IPS-NIHi7 (cell line): Measurements from ENCODE around the gene ARMC12.
A peak's percentile ranks its signal among the peaks of the same experiment; 100 is the strongest.
"Not testable (repeated sequence)": the region's sequence is repeated elsewhere in the genome, so short reads cannot be mapped to it uniquely, and the experiment has no call there.

Source experiments
- DNase-seq: peaks from one replicate; pipeline ENCODE4 v3.0.0; 2012; ENCODE audit warnings: mixed read lengths; ENCODE audit errors: extremely low spot score

Gene ARMC12

GRCh38 chr6:35718911-35719381, 17.9 kb upstream of the ARMC12 start:
- no peak for DNase-seq

- no peak for DNase-seq
Measured at GRCh38 chr6:35719404-35719829, 17.4 kb upstream of the ARMC12 start.

GRCh38 chr6:35719830-35720733, 16.8 kb upstream of the ARMC12 start:
- DNase-seq = peak; percentile 38

DNA sequence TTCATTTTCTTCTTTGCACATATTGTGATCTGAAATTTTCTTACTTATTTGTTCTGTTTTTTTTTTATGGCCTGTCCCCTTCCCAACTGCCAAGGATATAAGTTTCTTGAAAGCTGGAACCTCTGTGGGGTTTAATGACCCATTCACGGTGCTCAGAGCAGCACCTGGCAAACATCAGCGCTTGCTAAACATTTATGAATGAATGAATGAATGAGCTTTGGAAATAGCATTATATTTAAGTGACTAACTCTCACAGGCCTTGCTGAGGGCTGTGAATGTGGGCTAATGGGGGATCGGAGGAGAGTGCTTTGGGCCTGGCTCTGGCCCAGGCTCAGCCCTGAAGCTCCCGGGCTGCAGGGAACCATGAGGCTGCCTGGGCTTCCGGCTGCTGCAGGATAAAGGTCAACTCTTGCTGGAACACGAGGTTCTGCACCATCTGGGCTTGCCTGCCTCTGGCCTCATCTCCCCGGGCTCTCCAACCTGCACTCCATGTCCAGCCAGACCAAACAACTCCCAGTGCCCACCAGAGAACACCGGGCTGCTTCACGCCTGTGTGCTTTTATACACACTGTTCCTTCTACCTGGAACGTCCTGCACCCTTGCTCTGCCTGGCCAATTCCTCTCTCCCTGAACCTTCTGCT, 14.6 kb upstream of the ARMC12 start:
- no peak for DNase-seq

GRCh38 chr6:35723587-35723986, 13.2 kb upstream of the ARMC12 start:
- DNase-seq = no peak

- no peak for DNase-seq
Measured at GRCh38 chr6:35724059-35724458, 12.8 kb upstream of the ARMC12 start.

DNA sequence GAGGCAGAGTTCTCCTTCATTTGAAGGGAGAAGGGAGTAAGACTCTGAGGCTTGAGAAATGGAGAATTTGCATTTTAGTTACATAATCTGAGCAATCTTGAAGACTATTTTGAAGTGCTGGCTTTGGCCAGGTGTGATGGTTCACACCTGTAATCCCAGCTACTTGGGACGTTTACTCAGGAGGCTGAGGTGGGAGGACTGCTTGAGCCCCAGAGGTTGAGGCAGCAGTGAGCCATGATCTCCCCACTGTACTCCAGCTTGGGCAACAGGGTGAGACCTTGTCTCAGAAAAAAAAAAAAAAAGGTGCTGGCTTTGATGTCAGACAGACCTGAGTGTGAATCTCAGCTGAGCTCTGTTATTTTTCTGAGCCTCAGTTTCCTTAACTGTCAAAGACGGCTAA, 12.4 kb upstream of the ARMC12 start:
- no peak for DNase-seq

- no peak for DNase-seq
Measured at GRCh38 chr6:35725081-35725708, 11.6 kb upstream of the ARMC12 start.

GRCh38 chr6:35725721-35726438, 11.0 kb upstream of the ARMC12 start:
- no peak for DNase-seq

- DNase-seq = peak; percentile 79
Measured at GRCh38 chr6:35727231-35727934, 9.4 kb upstream of the ARMC12 start.

DNA sequence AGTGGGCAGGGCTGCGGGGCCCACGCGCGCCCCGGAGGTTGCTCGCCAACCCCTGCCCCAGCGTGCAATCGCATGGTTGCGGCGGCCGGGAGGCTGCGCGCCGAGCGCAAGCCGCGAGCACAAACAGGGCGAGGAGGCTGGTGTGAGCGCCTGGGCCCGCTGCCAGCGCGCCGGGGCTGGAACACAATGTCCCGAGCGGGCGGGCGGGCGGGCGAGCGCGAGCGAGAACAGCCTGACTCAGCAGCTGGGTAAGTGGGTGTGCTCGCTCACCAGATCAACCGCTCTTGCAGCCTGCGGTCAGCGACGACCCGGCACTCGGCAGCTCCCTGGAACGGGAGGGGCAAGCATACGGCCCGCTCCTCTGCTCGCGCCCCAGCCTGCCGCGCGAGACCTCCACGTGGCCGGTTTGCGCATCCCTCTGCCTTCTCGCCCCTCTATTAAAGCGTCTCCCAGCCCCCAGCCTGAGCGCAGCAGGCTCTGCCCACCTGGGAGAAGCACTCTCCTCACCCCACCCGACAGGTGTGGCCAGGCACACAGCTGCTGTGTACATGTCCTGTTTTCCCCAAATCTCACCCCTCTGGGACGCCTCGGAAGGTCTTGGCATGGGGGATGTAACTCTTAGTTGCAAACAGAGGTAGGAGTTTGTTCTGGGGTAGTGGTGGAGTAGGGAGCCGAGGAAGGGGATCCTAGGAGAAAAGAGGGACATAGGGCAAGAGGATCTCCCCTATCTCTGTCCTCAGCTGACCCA, 8.7 kb upstream of the ARMC12 start:
- DNase-seq = peak; percentile 65

DNA sequence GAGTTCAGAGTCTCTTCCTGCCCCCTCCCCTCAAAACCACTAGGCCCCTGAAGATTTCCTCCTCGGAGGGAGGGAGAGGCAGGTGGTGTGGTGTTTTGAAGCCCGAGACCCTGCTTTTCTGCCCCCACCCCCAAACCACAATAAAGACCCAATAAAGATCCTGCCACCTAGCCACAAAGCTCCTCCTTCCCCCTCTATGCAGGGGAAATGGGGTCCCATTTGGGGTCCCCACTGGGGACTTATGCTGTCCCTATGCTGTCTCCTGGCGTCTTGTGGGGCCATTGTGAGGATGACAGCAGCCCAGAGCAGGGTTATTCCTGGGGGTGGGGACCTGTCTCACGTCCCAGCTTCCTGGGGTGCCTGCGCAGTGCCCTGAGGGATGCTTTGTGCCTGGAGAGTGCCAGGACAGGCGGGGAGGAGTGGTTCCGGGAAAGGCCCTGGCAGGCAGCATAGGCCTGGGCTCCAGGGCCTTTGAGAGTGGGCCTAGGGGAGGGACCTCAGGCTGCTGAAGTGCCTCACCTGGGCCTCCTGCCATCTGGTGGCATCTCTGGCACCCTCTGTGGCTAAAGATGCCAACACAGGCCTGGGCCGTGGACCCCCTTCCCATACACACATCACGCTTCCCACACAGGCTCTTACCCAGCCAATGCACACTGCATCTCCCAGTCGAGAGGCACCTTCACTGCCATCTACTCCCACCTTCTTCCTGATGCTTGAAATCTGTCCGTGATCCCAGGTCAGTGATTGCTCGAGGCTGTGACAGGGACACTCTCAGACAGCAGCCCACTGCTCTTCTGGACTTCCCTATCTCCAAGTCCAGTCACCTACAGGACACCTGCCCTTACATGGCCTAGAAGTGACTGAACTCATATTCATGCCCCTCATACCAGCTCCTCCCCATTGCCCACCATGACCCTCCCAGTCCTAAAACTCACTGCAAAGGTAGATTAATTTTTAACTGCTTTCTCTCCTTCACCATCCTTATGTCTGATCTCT, 7.9 kb upstream of the ARMC12 start:
- no peak for DNase-seq

DNA sequence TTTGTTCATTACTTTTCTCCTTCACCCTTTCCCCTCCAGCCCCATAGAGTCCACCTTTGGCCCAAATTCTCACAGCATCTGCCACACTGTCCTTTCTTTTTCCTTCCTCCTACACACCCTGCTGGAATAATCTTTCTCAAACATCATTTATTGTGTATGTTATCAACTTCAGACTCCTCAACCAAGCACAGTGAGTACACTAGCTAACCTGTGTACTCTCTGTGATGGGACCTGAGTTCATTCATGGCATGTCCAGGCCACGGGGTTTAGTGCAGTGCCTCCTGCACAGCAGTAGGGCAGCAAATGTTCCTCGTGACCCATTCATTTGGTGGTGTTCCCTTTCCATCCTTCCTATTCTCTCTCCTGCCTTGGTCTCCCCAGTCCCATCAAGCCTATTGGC, 7.1 kb upstream of the ARMC12 start:
- no peak for DNase-seq

- DNase-seq = no peak
Measured at GRCh38 chr6:35730745-35731413, 6.0 kb upstream of the ARMC12 start.

DNA sequence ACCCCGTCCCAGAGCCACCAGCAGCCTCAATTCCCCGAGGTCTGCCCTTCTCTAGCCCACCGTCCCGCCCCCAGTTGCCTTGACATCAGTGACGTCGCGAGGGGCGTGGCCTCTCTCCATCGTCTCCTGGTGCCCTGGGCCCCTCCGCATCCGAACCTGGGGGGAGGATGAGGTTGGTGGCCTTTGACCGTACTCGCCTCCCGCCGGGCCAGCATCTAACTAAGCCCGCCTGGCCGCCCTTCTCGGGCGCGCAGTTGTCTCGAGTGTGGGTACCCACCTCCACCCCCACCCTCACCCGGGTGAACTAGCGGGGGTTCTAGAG, 5.5 kb upstream of the ARMC12 start:
- DNase-seq = peak; percentile 91

GRCh38 chr6:35731736-35732532, 4.9 kb upstream of the ARMC12 start:
- peak; percentile 85 for DNase-seq

GRCh38 chr6:35733633-35734032, 3.2 kb upstream of the ARMC12 start:
- DNase-seq = no peak

DNA sequence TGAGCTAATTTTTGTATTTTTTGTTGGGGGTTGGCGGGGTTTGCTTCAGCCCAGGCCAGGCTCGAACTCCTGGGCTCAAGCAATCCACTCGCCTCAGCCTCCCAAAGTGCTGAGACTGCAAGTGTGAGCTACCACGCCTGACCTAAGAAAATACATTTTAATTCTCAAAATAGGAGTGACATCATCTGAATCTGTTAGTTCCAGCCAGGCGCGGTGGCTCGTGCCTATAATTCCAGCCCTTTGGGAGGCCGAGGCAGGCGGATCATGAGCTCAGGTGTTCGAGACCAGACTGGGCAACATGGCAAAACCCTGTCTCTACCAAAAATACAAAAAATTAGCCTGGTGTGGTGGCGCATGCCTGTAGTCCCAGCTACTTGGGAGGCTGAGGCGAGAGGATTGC, 2.5 kb upstream of the ARMC12 start:
- not testable (repeated sequence) for DNase-seq
